ENCODE data around the gene GPR55.

The GPR55 gene

GRCh38 chr2:230906471-230907230 lies 18.4 kb downstream of the GPR55 start:
- H3K4me3 ChIP-seq (ENCODE audit: low read depth, low read length) = no peak overlapping the region
- TF ChIP-seq, protein P1, sequence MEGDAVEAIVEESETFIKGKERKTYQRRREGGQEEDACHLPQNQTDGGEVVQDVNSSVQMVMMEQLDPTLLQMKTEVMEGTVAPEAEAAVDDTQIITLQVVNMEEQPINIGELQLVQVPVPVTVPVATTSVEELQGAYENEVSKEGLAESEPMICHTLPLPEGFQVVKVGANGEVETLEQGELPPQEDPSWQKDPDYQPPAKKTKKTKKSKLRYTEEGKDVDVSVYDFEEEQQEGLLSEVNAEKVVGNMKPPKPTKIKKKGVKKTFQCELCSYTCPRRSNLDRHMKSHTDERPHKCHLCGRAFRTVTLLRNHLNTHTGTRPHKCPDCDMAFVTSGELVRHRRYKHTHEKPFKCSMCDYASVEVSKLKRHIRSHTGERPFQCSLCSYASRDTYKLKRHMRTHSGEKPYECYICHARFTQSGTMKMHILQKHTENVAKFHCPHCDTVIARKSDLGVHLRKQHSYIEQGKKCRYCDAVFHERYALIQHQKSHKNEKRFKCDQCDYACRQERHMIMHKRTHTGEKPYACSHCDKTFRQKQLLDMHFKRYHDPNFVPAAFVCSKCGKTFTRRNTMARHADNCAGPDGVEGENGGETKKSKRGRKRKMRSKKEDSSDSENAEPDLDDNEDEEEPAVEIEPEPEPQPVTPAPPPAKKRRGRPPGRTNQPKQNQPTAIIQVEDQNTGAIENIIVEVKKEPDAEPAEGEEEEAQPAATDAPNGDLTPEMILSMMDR (IDR thresholded peaks at IDR 0.05; ENCODE audit: low read depth, low read length) = no peak
- DNase-seq (ENCODE audit: low read depth, low spot score) = no peak
- in situ Hi-C loops (cut with HindIII; ENCODE audit: low sequenced_read_pairs) = no loop called here

GRCh38 chr2:230905448-230906421 lies 19.3 kb downstream of the GPR55 start:
- TF ChIP-seq, protein P1 (IDR thresholded peaks at IDR 0.05; ENCODE audit: low read depth, low read length) = no peak
- in situ Hi-C loops (cut with HindIII; ENCODE audit: low sequenced_read_pairs) = no loop called here
- H3K4me3 ChIP-seq (ENCODE audit: low read depth, low read length) = no peak overlapping the region
- DNase-seq (ENCODE audit: low read depth, low spot score) = peak; percentile 23

DNA sequence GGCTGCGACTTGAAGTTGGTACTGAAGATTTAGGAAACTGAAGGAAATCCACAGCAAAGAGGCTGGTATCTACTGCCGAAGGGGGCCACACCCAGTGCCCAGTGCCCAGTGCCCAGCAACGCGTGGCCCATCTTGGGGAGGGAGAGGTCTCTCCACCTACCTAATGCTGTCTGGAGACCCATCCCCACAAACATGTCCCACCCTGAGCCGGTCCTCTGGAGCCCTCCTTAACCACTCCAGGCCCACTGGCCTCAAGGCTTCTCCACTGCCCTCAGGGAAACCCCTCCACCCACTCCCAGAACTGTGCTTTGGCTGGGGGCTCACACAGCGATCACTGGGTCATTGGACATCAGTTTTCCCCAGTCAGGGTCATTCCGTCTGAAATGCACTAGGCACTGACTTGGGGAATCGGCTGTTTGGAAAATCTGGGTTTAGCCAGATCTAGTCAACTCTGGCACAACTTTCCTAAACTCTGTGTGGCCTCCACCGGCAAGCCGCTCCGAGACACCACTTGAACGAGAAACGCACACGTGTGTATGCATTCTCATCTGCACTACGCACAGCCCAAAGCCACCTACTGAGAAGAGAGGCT lies 20.1 kb downstream of the GPR55 start:
- DNase-seq (ENCODE audit: low read depth, low spot score) = no peak
- TF ChIP-seq, protein P1 (IDR thresholded peaks at IDR 0.05; ENCODE audit: low read depth, low read length) = no peak
- no peak overlapping the region for H3K4me3 ChIP-seq (ENCODE audit: low read depth, low read length)
- in situ Hi-C loops (cut with HindIII; ENCODE audit: low sequenced_read_pairs) = no loop called here

DNA sequence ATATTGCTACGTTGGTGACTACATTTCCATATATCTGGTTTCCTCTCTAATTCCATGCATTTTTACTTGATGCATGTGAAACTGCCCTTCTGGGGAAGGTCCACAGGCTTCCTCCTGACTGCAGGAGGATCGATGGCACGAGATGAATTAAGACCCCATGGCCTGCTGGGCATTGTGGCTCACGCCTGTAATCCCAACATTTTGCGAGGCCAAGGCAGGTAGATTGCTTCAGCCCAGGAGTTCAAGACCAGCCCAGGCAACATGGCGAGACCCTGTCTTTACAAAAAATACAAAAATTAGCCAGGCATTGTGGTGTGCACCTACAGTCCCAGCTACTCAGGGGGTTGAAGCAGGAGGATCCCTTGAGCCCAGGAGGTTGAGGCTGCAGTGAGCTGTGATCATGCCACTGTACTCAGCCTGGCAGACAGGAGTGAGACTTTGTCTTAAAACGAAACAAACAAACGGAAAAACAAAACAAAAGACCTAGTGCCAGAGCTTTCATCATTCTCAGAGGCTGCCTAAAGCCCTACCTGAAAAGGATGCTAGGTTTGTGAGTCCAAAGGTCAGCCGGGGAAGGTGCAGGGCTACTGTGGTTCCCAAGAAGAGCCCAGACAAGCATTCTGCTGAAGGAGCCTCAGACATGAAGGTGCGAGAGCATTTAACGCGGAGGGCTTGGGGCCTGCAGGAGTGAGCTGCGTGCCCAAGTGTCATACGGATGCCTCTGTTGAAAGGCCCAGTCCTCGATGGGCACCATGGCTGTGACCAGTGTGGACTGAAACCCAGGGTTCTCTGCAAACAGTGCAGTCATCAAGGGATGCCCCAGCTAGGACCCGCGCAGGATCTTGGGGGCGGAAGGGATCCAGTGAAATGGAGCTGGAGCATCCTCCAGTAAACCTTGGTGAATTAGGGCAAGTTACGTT lies 21.6 kb downstream of the GPR55 start:
- TF ChIP-seq, protein P1 (IDR thresholded peaks at IDR 0.05; ENCODE audit: low read depth, low read length) = no peak
- DNase-seq (ENCODE audit: low read depth, low spot score) = no peak
- in situ Hi-C loops (cut with HindIII; ENCODE audit: low sequenced_read_pairs) = no loop called here
- H3K4me3 ChIP-seq (ENCODE audit: low read depth, low read length) = no peak overlapping the region

GRCh38 chr2:230902180-230902899 lies 22.7 kb downstream of the GPR55 start:
- peak; percentile 62 for DNase-seq (ENCODE audit: low read depth, low spot score)
- TF ChIP-seq, protein P1 (IDR thresholded peaks at IDR 0.05; ENCODE audit: low read depth, low read length) = peak; percentile 94
- no peak overlapping the region for H3K4me3 ChIP-seq (ENCODE audit: low read depth, low read length)
- in situ Hi-C loops (cut with HindIII; ENCODE audit: low sequenced_read_pairs) = no loop called here

Data from astrocyte of the spinal cord (primary cell).